Chondrocyte (in vitro differentiated cells): ENCODE measurements around the gene CRYL1. TPM values are rescaled to one million over a fixed set of nuclear protein-coding genes. Genes with fewer than 3 reads are reported as not detected.

ENCODE experiments used
- DNase-seq: peaks from one replicate; pipeline ENCODE4 v3.0.0; 2021; ENCODE audit warnings: mixed read lengths, low spot score
- H3K27ac Mint-ChIP-seq: one replicate; pipeline ENCODE4 v1.8.0; 2021; ENCODE audit warnings: mild to moderate bottlenecking, moderate library complexity, mixed read lengths; ENCODE audit not compliant: unreplicated experiment
- H3K27me3 Mint-ChIP-seq: 2 replicates; pipeline ENCODE4 v1.8.0; 2021; ENCODE audit warnings: low read depth, mixed read lengths
- H3K36me3 Mint-ChIP-seq: 2 replicates; pipeline ENCODE4 v1.8.0; 2021; ENCODE audit warnings: low read depth, mixed read lengths
- H3K4me1 Mint-ChIP-seq: 2 replicates; pipeline ENCODE4 v1.8.0; 2021; ENCODE audit warnings: low read depth, mild to moderate bottlenecking, mixed read lengths
- H3K4me3 Mint-ChIP-seq: one replicate; pipeline ENCODE4 v1.8.0; 2021; ENCODE audit warnings: mild to moderate bottlenecking, moderate library complexity, mixed read lengths; ENCODE audit not compliant: unreplicated experiment
- H3K9me3 Mint-ChIP-seq: 2 replicates; pipeline ENCODE4 v1.8.0; 2021; ENCODE audit warnings: low read depth, mixed read lengths
- total RNA-seq: library from RNA; stranded (reverse); gene quantifications from 3 replicates; pipeline ENCODE4 v1.2.1, GENCODE V29; 2021
- TF ChIP-seq, protein P1 (sequence below): fragments of 200-600 bp; sonication (generic); IDR thresholded peaks from 2 replicates; pipeline ENCODE4 v1.5.0; 2021; ENCODE audit warnings: antibody characterized with exemption, mild to moderate bottlenecking, moderate library complexity

The CRYL1 gene
- total RNA-seq, 1 donor from 2014 or later: 17.0 TPM

- Mint-ChIP-seq H3K9me3 (no peaks in the 10 kb centered on the region), H3K27me3 (no peaks in the 10 kb centered on the region), H3K36me3 (no peaks in the 10 kb centered on the region), H3K4me3 (no peak overlapping the region), H3K27ac (no peak overlapping the region), H3K4me1 (peaks cover 11% of the 10 kb centered on the region)
- TF ChIP-seq, protein P1, sequence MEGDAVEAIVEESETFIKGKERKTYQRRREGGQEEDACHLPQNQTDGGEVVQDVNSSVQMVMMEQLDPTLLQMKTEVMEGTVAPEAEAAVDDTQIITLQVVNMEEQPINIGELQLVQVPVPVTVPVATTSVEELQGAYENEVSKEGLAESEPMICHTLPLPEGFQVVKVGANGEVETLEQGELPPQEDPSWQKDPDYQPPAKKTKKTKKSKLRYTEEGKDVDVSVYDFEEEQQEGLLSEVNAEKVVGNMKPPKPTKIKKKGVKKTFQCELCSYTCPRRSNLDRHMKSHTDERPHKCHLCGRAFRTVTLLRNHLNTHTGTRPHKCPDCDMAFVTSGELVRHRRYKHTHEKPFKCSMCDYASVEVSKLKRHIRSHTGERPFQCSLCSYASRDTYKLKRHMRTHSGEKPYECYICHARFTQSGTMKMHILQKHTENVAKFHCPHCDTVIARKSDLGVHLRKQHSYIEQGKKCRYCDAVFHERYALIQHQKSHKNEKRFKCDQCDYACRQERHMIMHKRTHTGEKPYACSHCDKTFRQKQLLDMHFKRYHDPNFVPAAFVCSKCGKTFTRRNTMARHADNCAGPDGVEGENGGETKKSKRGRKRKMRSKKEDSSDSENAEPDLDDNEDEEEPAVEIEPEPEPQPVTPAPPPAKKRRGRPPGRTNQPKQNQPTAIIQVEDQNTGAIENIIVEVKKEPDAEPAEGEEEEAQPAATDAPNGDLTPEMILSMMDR: no peak
- no peak for DNase-seq
Measured at GRCh38 chr13:20491926-20492435, 33.7 kb downstream of the CRYL1 start.

DNA sequence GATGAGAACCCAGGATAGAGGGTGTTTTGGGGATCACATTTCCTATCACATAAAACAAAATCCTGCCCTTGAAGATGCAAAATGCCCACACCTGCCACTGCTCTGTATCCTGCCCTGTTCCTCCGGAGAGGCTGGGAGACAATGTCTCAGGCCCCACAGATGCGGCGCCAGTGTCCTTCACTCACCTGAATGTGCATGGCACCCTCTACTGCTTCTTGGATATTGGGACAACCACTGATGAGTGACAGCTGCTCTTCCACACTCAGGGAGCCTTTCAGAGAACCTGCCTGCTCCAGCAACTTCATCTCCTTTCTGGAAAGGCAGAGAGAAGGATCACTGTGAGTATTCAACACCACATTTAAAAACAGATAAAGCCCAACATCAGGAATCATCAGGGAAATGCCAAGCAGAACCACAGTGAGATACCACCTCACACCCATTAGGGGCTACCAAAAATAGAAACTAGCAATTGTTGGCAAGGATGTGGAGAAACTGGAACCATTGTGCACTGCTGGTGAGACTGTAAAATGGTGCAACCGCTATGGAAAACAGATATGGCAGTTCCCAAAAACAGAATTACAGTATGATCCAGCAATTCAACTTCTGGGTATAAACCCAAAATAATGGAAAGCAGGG lies 36.4 kb downstream of the CRYL1 start:
- DNase-seq: no peak
- Mint-ChIP-seq H3K27me3 (no peaks in the 10 kb centered on the region), H3K27ac (no peak overlapping the region), H3K9me3 (no peaks in the 10 kb centered on the region), H3K4me1 (no peaks in the 10 kb centered on the region), H3K36me3 (peaks cover 4% of the 10 kb centered on the region), H3K4me3 (no peak overlapping the region)
- TF ChIP-seq, protein P1: no peak

- TF ChIP-seq, protein P1: no peak
- H3K4me3 Mint-ChIP-seq: no peak overlapping the region
Measured at GRCh38 chr13:20487927-20488326, 37.7 kb downstream of the CRYL1 start.

DNA sequence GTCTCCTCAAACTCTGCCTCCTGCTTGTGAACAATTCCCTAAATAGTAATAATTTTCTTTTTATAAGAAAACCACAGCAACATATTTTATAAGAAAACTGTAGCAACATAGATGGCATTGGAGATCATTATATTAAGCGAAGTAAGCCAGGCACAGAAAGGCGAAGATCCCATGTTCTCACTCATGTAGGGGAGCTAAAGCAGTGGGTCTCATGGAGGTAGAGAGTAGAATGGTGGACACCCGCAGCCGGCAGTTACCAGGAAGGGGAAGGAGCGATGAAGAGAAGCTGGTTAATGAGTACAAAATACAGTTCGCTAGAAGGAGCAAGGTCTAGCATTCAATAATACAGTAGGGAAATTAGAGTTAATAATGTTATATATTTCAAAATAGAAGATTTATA lies 42.9 kb downstream of the CRYL1 start:
- TF ChIP-seq, protein P1: no peak
- no peak overlapping the region for H3K27ac Mint-ChIP-seq
- no peaks in the 10 kb centered on the region for H3K27me3 Mint-ChIP-seq
- H3K4me3 Mint-ChIP-seq: no peak overlapping the region
- no peaks in the 10 kb centered on the region for H3K4me1 Mint-ChIP-seq
- peaks cover 4% of the 10 kb centered on the region for H3K36me3 Mint-ChIP-seq
- no peak for DNase-seq
- no peaks in the 10 kb centered on the region for H3K9me3 Mint-ChIP-seq

More at GRCh38 chr13:20487927-20488326, 37.7 kb downstream of the CRYL1 start:
- Mint-ChIP-seq H3K4me1 (no peaks in the 10 kb centered on the region), H3K36me3 (peaks cover 4% of the 10 kb centered on the region), H3K9me3 (no peaks in the 10 kb centered on the region), H3K27ac (no peak overlapping the region), H3K27me3 (no peaks in the 10 kb centered on the region)
- DNase-seq: no peak

DNA sequence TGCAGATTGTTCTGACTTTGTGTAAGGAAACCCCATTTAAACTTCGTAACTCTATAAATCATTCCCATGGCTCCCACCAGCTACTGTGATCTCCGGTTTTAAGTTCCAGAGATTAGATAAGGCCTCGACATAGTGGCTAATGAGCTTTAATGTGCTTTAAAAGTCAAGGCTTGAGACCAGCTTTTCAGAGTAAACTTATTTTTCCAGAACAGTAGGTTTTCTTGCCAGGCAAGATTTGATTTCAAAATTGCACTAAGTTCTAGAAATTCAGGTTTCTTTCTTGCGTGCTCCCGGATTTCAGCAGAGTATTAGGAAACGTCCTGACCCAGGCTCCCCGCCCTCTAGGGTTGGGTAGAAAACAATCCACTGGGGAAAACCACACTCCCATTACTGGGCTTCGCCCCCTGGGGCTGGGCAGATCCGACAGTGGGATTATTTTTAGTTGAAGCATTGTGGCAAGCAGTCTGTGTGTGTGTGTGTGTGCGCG lies 43.3 kb downstream of the CRYL1 start:
- Mint-ChIP-seq H3K27ac (no peak overlapping the region), H3K9me3 (no peaks in the 10 kb centered on the region), H3K4me1 (no peaks in the 10 kb centered on the region), H3K27me3 (no peaks in the 10 kb centered on the region), H3K36me3 (peaks cover 4% of the 10 kb centered on the region), H3K4me3 (no peak overlapping the region)
- TF ChIP-seq, protein P1: no peak
- no peak for DNase-seq
